ENCODE measurements around the gene AGBL4. TPM values are rescaled to one million over a fixed set of nuclear protein-coding genes. Genes with fewer than 3 reads are reported as not detected.
A peak's percentile ranks its signal among the peaks of the same experiment; 100 is the strongest.

AGBL4 gene
- total RNA-seq, 1 experiment from 2014 or later: not detected

DNA sequence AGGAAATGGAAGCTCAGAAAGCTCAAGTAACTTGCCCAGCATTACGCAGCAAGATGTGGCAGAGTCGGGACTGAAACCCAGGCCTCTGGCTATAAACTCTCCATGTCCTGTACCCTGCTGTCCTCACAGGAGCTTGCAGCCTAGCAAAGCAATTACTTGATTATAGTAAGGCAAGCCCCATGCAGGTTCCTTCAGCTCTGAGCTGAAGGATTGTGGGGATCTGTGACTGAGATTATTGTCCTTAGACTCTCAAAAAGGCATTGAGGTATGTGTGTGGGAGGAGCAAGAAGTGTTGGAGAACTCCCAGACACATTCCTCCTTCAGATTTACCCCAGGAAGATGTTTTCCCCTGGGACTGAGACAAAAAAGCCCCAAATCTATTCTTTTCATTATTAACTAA is 1427.7 kb downstream of the AGBL4 start:
- no peak for DNase-seq (ENCODE audit: low read depth)

GRCh38 chr1:48595613-48596012 is 1428.1 kb downstream of the AGBL4 start:
- no peak for DNase-seq (ENCODE audit: low read depth)

DNA sequence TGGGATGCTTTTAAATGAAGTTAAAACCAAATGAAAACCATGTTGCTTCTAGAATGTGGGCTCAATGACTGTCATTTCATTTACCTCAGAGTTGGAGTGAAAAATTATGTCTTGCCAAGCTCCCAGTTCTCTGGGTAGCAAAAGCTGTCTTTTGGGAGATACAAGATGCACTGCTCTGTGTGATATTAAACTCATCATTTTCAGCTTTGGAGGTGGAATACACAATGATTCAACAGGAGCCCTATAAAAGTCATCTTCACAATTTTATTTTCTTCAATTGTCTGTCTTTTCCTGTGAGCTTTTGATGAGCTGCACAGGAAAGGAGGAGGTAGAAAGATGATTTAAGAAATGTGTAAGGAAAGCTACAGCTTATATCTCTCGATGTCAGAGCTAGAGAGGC is 1431.4 kb downstream of the AGBL4 start:
- no peak for DNase-seq (ENCODE audit: low read depth)

GRCh38 chr1:48591181-48591580 is 1432.6 kb downstream of the AGBL4 start:
- no peak for DNase-seq (ENCODE audit: low read depth)

- no peak for DNase-seq (ENCODE audit: low read depth)
Observed at GRCh38 chr1:48588061-48588460, 1435.7 kb downstream of the AGBL4 start.

- DNase-seq (ENCODE audit: low read depth): no peak
Observed at GRCh38 chr1:48582408-48582807, 1441.3 kb downstream of the AGBL4 start.

DNA sequence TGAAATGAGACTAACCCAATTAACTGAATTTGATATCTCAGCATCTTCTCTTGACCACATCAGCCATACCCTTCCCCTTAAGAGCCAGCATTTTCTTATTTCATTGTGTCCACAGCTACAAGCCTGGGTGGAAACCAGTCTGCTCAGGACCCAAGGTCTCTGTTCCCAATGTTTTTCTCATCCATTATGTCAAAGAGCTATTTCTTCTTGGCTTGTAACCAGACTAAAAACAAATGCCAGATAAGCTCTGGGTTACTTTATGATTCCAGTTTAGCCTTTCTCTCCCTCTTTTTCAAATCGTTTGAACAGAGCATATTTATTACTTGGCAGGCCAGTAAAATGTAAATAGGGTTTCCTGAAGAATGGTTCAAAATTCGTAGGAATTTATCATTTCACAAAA is 1442.5 kb downstream of the AGBL4 start:
- no peak for DNase-seq (ENCODE audit: low read depth)

- no peak for DNase-seq (ENCODE audit: low read depth)
Observed at GRCh38 chr1:48576565-48576964, 1447.2 kb downstream of the AGBL4 start.

DNA sequence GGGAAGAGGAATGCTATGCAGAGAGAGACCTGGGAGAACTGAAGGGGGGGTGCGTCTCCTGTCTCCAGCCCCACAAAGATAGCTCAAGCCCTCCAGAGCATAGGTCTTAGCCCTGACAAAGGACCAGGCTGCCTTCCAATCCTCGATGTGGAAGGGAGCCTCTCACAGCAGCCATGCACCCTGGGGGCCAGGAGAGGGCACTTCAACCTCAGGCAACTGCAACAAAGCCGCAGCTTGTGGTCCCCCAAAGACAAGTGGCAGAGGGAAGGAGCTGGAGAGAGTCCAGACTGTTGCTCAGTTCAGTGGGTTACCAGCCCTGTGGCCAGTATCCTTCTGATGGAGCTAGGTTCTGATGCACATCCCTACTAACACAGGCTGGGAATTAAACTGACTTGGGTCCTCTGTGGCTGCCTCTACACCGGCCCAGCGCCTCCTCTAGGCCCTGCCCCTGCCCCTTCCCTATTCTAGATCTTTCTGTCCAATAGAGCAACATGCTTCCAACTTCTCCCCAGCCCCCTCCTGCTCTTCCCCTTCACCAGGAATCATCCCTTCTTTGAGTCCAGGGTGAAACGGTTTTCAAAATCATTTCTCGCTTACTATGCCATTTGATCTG is 1451.0 kb downstream of the AGBL4 start:
- peak; percentile 41 for DNase-seq (ENCODE audit: low read depth)

- DNase-seq (ENCODE audit: low read depth): no peak
Observed at GRCh38 chr1:48572134-48572533, 1451.6 kb downstream of the AGBL4 start.

DNA sequence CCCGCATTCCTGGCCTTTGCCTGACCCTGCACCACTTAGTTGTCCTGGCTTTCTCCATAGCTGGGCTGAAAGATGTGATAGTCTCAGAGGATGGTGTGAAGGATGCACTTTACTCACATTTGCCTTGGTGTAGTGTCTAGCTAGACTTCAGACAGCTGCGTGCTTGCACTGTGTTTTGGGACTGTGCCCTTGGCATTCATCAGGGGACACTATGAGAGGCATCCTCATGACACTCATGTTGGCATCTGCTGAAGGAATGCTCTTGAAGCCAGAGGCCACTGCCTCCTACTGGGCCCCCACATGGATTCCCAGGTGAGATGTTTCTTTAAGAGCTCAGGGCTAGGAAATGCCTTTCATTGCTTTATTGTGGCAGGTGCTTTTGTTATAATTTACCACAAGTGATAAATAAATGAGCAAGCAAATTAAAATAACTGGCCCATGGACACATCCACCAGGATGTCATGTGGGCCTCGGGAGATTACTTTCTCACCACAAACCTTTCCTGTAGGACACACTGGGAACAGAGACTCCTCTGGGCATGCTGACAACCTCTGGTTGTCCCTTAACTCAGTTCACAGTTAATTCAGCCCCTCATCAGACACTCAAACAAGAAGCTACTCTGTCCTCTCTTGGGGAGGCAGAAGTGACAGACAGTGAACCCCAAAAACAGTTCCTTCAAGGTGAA is 1452.3 kb downstream of the AGBL4 start:
- no peak for DNase-seq (ENCODE audit: low read depth)

DNA sequence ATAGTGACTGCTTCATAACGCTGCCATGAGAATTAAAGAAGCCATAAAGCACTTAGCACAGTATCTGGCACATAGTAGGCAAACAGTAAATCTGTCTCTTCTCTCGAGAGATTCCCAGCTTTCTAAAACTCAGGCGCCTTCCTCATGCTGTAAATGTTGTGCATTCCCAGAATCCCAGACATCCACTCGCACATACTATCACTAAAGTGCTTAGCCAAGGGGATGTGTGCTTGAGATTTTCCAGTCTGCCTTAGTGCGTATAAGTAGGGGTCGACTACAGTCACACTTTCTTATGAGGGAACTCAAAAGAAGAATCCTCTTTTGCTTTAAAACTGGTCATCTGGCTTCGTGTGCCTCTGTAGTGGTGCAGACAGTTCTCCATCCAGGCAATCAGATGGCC is 1453.2 kb downstream of the AGBL4 start:
- DNase-seq (ENCODE audit: low read depth): no peak

DNA sequence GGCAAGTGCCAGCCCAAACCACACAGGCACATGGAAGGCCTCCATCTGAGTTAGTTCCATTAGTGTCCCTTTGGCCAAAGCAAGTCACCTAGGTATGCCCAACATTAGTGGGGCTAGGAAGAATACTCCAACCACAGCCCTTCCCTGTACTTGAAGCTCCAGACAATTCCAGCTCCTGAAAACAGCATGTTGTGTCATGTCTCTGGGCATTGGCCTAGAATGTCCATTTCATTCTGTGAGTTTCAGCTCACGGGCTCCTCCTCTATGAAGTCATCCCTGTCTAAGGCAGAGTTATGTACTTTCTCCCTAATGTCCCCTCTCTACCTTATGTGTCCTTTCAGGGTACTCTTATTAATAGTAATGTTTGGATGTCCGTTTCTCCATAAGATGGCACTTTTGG is 1455.3 kb downstream of the AGBL4 start:
- no peak for DNase-seq (ENCODE audit: low read depth)

DNA sequence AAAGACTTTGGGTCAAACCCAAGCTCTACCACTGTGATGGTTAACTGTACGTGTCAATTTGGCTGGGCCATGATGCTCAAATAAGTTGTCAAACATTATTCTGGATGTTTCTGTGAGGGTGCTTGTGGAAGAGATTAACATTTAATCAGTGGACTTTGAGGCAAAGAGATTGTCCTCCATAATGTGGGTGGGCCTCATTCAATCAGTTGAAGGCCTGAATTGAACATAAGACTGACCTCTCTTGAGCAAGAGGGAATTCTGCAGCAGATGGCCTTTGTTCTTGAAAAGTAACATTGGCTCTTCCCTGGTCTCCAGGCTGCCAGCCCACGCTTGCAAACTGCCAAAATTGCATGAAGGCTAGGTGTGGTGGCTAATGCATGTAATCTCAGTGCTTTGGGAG is 1457.3 kb downstream of the AGBL4 start:
- DNase-seq (ENCODE audit: low read depth): no peak

DNA sequence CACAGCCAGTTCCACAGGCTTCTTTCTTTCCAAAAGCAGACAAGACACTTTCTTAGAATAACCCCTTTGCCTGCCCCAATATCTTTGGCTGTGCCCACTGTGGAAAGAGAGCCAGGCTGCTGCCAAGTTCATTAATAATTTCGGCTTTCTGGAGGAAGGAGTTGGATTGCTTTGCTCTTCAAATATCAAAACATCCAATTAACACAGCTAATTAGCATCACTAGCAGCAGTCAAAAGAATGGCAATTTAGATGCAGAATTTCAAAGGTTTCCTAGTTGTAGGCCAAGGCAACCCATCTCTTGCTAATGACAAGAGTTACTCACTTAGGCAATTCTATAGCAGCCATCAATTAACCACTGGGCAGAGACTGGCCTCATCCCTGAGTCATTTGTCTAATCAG is 1460.7 kb downstream of the AGBL4 start:
- DNase-seq (ENCODE audit: low read depth): no peak

DNA sequence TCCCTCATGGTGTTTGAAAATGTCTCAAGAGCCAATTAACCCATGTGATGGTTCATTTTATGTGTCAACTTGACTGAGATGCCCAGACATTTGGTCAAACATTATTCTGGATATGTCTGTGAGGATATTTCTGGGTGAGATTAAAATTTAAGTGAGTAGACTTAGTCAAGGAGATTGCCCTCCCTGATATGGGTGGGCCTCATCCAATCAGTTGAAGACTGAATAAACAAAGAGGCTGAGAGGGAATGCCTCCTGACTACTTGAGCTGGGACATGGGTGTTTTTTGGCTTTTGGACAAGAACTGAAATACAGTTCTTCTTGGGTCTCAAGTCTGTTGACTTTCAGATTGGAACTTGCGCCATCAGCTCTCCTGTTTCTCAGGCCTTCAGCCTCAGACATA is 1462.3 kb downstream of the AGBL4 start:
- DNase-seq (ENCODE audit: low read depth): no peak

DNA sequence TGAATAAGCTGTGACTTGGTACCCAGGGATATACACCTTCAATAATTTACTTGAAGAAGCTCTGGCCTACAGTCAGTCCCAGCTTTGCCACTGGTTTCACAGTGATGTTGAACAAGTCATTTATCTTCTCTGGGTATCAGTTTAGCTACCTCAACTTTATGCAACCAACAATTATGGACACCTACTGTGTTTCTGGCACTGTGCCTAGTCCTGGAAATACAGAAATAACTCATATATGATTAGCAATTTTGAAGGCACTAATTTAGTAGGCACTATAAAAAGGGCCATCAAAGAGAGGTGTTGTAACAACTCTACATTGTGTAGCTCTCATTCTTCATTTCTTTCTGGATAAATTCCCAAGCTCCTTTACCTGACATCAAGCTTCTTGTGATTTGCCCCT is 1463.2 kb downstream of the AGBL4 start:
- no peak for DNase-seq (ENCODE audit: low read depth)

DNA sequence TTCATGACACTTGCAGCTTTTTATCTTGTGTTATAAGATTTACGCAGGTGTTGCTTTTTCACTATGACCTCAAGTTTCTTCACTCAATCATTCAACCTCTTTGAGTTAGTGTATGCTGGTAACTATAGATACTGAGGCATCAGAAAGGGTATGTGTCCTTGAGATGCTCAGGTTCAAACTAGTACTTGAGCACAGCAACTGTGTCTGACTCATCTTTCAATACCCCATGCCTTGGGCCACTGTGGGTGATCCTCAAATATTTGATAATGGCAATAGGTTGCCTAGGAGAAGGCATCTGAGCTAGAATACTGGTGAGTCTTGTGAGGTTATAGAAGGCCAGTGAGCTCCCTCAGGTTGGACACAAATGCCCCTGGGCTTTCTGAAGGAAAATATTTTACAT is 1463.6 kb downstream of the AGBL4 start:
- no peak for DNase-seq (ENCODE audit: low read depth)

- no peak for DNase-seq (ENCODE audit: low read depth)
Observed at GRCh38 chr1:48558366-48558765, 1465.4 kb downstream of the AGBL4 start.

- no peak for DNase-seq (ENCODE audit: low read depth)
Observed at GRCh38 chr1:48556186-48556850, 1467.4 kb downstream of the AGBL4 start.

DNA sequence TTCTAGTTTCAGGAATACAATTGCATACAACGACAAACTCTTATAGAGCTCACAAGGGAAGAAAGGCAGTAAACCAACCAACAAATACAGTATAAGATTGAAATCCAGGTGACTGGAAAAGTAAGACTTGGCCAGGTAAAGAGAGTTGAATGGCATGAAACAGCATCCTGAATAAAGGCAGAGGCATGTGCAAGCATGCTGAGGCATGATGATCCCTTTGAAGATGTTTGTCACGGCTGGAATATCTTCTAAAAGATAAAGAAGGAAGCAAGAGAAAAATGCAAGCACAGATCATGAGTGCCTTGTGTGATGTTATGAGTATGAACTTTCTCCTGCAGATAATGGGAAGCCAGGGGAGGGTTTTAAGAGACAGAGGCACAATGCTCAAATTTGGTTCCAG is 1468.5 kb downstream of the AGBL4 start:
- DNase-seq (ENCODE audit: low read depth): no peak

DNA sequence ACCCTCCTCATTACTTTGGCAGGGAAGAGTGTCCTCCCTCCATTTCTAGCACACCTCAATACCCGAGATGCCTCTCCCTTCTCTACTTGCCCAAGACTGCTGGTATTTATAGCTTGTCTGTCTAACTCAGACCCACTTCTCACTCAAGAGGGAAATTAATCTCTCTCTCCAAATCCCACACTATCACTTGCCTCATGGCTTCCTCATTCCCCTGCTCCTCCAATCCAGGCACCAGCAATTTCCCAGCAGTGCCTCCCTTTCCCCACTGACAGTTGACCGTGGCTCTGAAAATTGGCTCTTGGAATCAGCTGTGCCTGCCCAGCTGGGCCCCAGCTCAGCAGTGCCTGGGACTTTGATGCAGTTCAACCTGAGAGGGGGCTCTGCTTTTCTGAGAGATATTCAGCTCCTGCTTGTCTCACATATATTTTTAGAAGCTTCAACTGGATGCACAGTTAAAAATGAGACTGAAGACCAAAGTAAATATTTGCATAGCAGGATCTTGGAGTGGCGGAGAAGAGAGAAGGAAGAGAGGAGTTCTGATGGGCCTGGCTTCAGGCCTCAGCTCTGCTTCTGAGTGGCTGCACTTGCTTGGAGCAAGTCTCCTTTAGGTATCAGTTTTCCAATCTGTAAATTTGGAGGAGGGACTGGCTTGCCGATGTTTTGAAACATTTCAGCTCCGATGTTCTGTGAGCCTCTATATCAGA is 1470.7 kb downstream of the AGBL4 start:
- no peak for DNase-seq (ENCODE audit: low read depth)

DNA sequence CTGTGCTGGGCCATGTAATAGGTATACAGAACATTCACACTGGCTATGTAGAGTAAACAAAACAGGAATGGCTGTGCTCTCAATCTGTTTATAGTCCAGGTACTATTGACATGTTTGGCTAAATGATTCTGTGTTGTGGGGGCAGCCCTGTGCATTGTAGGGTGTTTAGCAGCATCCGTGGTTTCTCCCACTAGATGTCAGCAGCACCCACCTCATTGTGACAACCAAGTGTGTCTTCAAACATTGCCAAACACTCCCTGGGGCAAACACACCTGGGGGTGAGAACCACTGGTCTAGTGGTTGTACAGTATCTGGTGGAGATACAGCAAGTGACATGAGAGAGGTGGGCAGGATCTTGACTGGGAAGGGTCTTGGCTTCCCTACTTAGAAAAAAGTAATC is 1471.3 kb downstream of the AGBL4 start:
- DNase-seq (ENCODE audit: low read depth): peak; percentile 4
